ENCODE data around the gene PLAC1.

The PLAC1 gene

GRCh38 chrX:134658002-134658759, at the start of gene PLAC1:
Gene PLAC1 (minus strand): TSS chrX:134658471. CDS start chrX:134566682, 91,789 bp downstream.
- DNase-seq (ENCODE audit: low read depth in 1 of 2, low spot score in 1 of 2), result no peak

- DNase-seq (ENCODE audit: low read depth in 1 of 2, low spot score in 1 of 2), result no peak
Measured at GRCh38 chrX:134706138-134706537, 47.9 kb upstream of the PLAC1 start.

- DNase-seq (ENCODE audit: low read depth in 1 of 2, low spot score in 1 of 2), result no peak
Measured at GRCh38 chrX:134695999-134696398, 37.7 kb upstream of the PLAC1 start.

GRCh38 chrX:134694333-134695322, 36.4 kb upstream of the PLAC1 start:
- no peak for DNase-seq (ENCODE audit: low read depth in 1 of 2, low spot score in 1 of 2)

- no peak for DNase-seq (ENCODE audit: low read depth in 1 of 2, low spot score in 1 of 2)
Measured at GRCh38 chrX:134693644-134694043, 35.4 kb upstream of the PLAC1 start.

GRCh38 chrX:134692990-134693389, 34.7 kb upstream of the PLAC1 start:
- DNase-seq (ENCODE audit: low read depth in 1 of 2, low spot score in 1 of 2), result no peak

GRCh38 chrX:134692233-134692632, 34.0 kb upstream of the PLAC1 start:
- no peak for DNase-seq (ENCODE audit: low read depth in 1 of 2, low spot score in 1 of 2)

- no peak for DNase-seq (ENCODE audit: low read depth in 1 of 2, low spot score in 1 of 2)
Measured at GRCh38 chrX:134691453-134691852, 33.2 kb upstream of the PLAC1 start.

GRCh38 chrX:134688839-134689238, 30.6 kb upstream of the PLAC1 start:
- no peak for DNase-seq (ENCODE audit: low read depth in 1 of 2, low spot score in 1 of 2)

- no peak for DNase-seq (ENCODE audit: low read depth in 1 of 2, low spot score in 1 of 2)
Measured at GRCh38 chrX:134688031-134688823, 30.0 kb upstream of the PLAC1 start.

GRCh38 chrX:134685668-134686067, 27.4 kb upstream of the PLAC1 start:
- no peak for DNase-seq (ENCODE audit: low read depth in 1 of 2, low spot score in 1 of 2)

- no peak for DNase-seq (ENCODE audit: low read depth in 1 of 2, low spot score in 1 of 2)
Measured at GRCh38 chrX:134684956-134685355, 26.7 kb upstream of the PLAC1 start.

GRCh38 chrX:134683351-134684005, 25.2 kb upstream of the PLAC1 start:
- DNase-seq (ENCODE audit: low read depth in 1 of 2, low spot score in 1 of 2), result no peak

- DNase-seq (ENCODE audit: low read depth in 1 of 2, low spot score in 1 of 2), result no peak
Measured at GRCh38 chrX:134682081-134682480, 23.8 kb upstream of the PLAC1 start.

- DNase-seq (ENCODE audit: low read depth in 1 of 2, low spot score in 1 of 2), result no peak
Measured at GRCh38 chrX:134679644-134680043, 21.4 kb upstream of the PLAC1 start.

- DNase-seq (ENCODE audit: low read depth in 1 of 2, low spot score in 1 of 2), result no peak
Measured at GRCh38 chrX:134679221-134679620, 20.9 kb upstream of the PLAC1 start.

GRCh38 chrX:134677332-134677731, 19.1 kb upstream of the PLAC1 start:
- DNase-seq (ENCODE audit: low read depth in 1 of 2, low spot score in 1 of 2), result no peak

- no peak for DNase-seq (ENCODE audit: low read depth in 1 of 2, low spot score in 1 of 2)
Measured at GRCh38 chrX:134676436-134676835, 18.2 kb upstream of the PLAC1 start.

- DNase-seq (ENCODE audit: low read depth in 1 of 2, low spot score in 1 of 2), result no peak
Measured at GRCh38 chrX:134673123-134673522, 14.9 kb upstream of the PLAC1 start.

- no peak for DNase-seq (ENCODE audit: low read depth in 1 of 2, low spot score in 1 of 2)
Measured at GRCh38 chrX:134672101-134672500, 13.8 kb upstream of the PLAC1 start.

- no peak for DNase-seq (ENCODE audit: low read depth in 1 of 2, low spot score in 1 of 2)
Measured at GRCh38 chrX:134671294-134671693, 13.0 kb upstream of the PLAC1 start.

Data from activated T-helper 1 cell treated with anti-CD3 and anti-CD28 coated beads, Interleukin-2, amount 50 U/mL, for 16 hours (primary cell).